Measurements from ENCODE around the gene FASTKD2.
"Not testable (repeated sequence)": the region's sequence is repeated elsewhere in the genome, so short reads cannot be mapped to it uniquely, and the experiment has no call there.

FASTKD2 gene

GRCh38 chr2:206801418-206802189, 36.2 kb downstream of the FASTKD2 start:
- no peaks in the 10 kb centered on the region for H3K27me3 ChIP-seq
- no peak for TF ChIP-seq CTCF (IDR thresholded peaks at IDR 0.05)
- H3K4me1 ChIP-seq: peaks cover 0 to 9% (median 5%) of the 10 kb centered on the region in 4 donors
- no peak overlapping the region for H3K4me3 ChIP-seq
- intact Hi-C loops (cut with DNase I; ENCODE audit: low total_unique reads): loop anchor here (5.0 to 10.0 kb wide), 2 partner anchors 183 to 671 kb away; no protein-coding TSS in a partner anchor
- H3K9me3 ChIP-seq: no peaks in the 10 kb centered on the region
- H3K36me3 ChIP-seq: peaks cover 0 to under 1% (median 0%) of the 10 kb centered on the region in 3 donors
- DNase-seq: no peak
- no peak overlapping the region for H3K27ac ChIP-seq

GRCh38 chr2:206802654-206803514, 37.5 kb downstream of the FASTKD2 start:
- Histone ChIP-seq H3K27ac (no peak overlapping the region), H3K9me3 (no peaks in the 10 kb centered on the region), H3K36me3 (no peaks in the 10 kb centered on the region), H3K27me3 (no peaks in the 10 kb centered on the region), H3K4me1 (peaks cover 0 to 9% (median 5%) of the 10 kb centered on the region in 4 donors), H3K4me3 (no peak overlapping the region)
- TF ChIP-seq CTCF (IDR thresholded peaks at IDR 0.05): no peak
- DNase-seq: no peak
- intact Hi-C loops (cut with DNase I; ENCODE audit: low total_unique reads): loop anchor here (5.0 to 10.0 kb wide), 2 partner anchors 182 to 669 kb away; no protein-coding TSS in a partner anchor

- Histone ChIP-seq H3K27me3 (no peaks in the 10 kb centered on the region), H3K4me3 (no peak overlapping the region), H3K36me3 (no peaks in the 10 kb centered on the region), H3K27ac (no peak overlapping the region), H3K9me3 (no peaks in the 10 kb centered on the region), H3K4me1 (peaks cover 0 to 9% (median 5%) of the 10 kb centered on the region in 4 donors)
- TF ChIP-seq CTCF (IDR thresholded peaks at IDR 0.05): no peak
- intact Hi-C loops (cut with DNase I; ENCODE audit: low total_unique reads): loop anchor here (5.0 to 10.0 kb wide), 2 partner anchors 180 to 668 kb away; no protein-coding TSS in a partner anchor
- no peak for DNase-seq
These were observed 38.9 kb downstream of the FASTKD2 start for GRCh38 chr2:206804326-206804725.

GRCh38 chr2:206805887-206806607, 40.6 kb downstream of the FASTKD2 start:
- Histone ChIP-seq H3K4me3 (no peak overlapping the region), H3K27me3 (no peaks in the 10 kb centered on the region), H3K36me3 (no peaks in the 10 kb centered on the region), H3K9me3 (no peaks in the 10 kb centered on the region), H3K27ac (no peak overlapping the region), H3K4me1 (no peaks in the 10 kb centered on the region)
- no peak for DNase-seq
- no peak for TF ChIP-seq CTCF (IDR thresholded peaks at IDR 0.05)
- intact Hi-C loops (cut with DNase I; ENCODE audit: low total_unique reads): loop anchor here (10.0 kb wide), 1 partner anchor 179 kb away; no protein-coding TSS in a partner anchor

GRCh38 chr2:206807624-206808023, 42.2 kb downstream of the FASTKD2 start:
- not testable (repeated sequence) for H3K27ac ChIP-seq, H3K4me3 ChIP-seq, H3K9me3 ChIP-seq, H3K27me3 ChIP-seq, DNase-seq, H3K4me1 ChIP-seq, H3K36me3 ChIP-seq
- intact Hi-C loops (cut with DNase I; ENCODE audit: low total_unique reads): loop anchor here (10.0 kb wide), 1 partner anchor 177 kb away; no protein-coding TSS in a partner anchor

DNA sequence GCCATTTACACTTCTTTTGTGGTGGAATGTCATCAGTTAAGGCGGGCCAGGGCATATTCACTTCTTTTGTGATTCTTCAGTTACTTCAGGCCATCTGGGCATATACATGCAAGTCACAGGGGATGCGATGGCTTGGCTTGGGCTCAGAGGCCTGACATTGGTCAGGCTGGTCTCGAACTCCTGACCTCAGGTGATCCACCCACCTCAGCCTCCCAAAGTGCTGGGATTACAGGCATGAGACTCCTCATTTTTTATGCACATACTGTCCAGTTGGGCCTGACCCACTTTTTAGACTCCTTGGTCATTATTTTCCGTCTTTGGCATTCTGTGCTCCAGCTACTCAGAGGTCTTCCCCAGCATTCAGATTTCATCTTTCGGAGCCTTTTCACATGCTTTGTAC, 47.1 kb downstream of the FASTKD2 start:
- H3K27ac ChIP-seq; H3K4me3 ChIP-seq; H3K9me3 ChIP-seq; DNase-seq; H3K4me1 ChIP-seq; H3K36me3 ChIP-seq; H3K27me3 ChIP-seq; intact Hi-C loops (cut with DNase I; ENCODE audit: low total_unique reads): not testable (repeated sequence)

Measured in tibial artery (tissue), 4 donors.